Activated CD4-positive, alpha-beta memory T cell treated with anti-CD3 and anti-CD28 coated beads for 36 hours (primary cell): Measurements from ENCODE around the gene EXOC3L2. TPM values are rescaled to one million over a fixed set of nuclear protein-coding genes. Genes with fewer than 3 reads are reported as not detected.
A peak's percentile ranks its signal among the peaks of the same experiment; 100 is the strongest.

Experiments
- CTCF ChIA-PET: fragments of 350-600 bp; sonication (Branson Sonifier 250); formaldehyde crosslinking; loops from one replicate; lab custom pipeline; 2021; ENCODE audit warnings: antibody characterized with exemption, inconsistent platforms; lab: Charles Lee
- POLR2A ChIA-PET: fragments of 350-600 bp; sonication (Branson Sonifier 250); formaldehyde crosslinking; loops from one replicate; lab custom pipeline; 2021; ENCODE audit warnings: antibody characterized with exemption; lab: Charles Lee
- DNase-seq: peaks from one replicate; pipeline ENCODE4 v3.0.0-alpha.2; 2020
- H3K27ac Mint-ChIP-seq: one replicate; pipeline ENCODE4 v1.8.0; 2021; ENCODE audit warnings: mixed read lengths
- H3K27me3 Mint-ChIP-seq: one replicate; pipeline ENCODE4 v1.8.0; 2021; ENCODE audit warnings: mixed read lengths
- H3K36me3 Mint-ChIP-seq: one replicate; pipeline ENCODE4 v1.8.0; 2021; ENCODE audit warnings: mixed read lengths
- H3K4me1 Mint-ChIP-seq: one replicate; pipeline ENCODE4 v1.8.0; 2021; ENCODE audit warnings: low read depth, mixed read lengths
- H3K4me3 Mint-ChIP-seq: one replicate; pipeline ENCODE4 v1.8.0; 2021; ENCODE audit warnings: mild to moderate bottlenecking, mixed read lengths
- H3K9me3 Mint-ChIP-seq: one replicate; pipeline ENCODE4 v1.8.0; 2021; ENCODE audit warnings: mixed read lengths
- intact Hi-C: fragments of 100-400 bp; cut with micrococcal nuclease; formaldehyde crosslinking; loops from one replicate; pipeline ENCODE4 v1.15.1; 2023
- total RNA-seq, 2 experiments: library from RNA; stranded (reverse); gene quantifications; one replicate each; pipeline ENCODE4 v1.2.3, GENCODE V29; 2021

EXOC3L2 gene
- total RNA-seq, 2 experiments from 2014 or later, result not detected

DNA sequence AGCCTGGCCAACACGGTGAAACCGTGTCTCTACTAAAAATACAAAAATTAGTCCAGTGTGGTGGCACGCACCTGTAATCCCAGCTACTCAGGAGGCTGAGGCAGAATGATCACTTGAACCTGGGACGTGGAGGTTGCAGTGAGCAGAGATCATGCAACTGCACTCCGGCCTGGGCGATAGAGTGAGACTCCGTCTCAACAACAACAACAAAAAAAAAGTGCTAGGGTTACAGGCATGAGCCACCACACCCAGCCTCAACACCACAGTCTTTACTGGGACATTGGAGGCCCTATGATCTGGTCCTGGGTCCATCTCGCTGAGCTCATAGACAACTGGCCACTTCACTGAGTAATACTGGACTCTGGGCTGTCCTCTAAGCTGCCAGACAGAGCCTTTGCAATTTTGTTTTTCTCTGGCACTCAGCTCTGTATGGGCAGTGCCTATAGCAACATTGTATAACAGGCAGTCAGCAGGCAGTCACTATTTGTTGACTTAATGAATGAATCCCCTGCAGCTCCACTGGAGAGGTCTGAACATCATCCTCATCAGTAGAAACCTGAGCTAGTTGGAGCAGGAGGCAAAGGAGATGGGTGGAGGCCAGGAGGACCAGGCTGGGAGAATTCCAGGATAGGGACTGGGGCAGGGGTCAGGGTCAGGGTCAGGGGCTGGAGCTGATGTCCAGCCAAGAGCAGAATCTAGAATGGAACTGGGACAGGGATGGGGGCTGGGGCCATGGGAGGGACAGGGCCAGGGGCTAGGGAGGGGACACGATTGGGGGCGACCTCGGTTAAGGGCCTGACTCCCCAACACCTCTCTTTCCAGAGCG is 58.5 kb downstream of the EXOC3L2 start:
- intact Hi-C loops, result no loop called here

GRCh38 chr19:45184115-45184514 is 61.1 kb downstream of the EXOC3L2 start:
- Mint-ChIP-seq H3K4me1 (peaks cover 23% of the 10 kb centered on the region), H3K4me3 (no peak overlapping the region), H3K36me3 (peaks cover 5% of the 10 kb centered on the region), H3K27me3 (no peaks in the 10 kb centered on the region), H3K9me3 (no peaks in the 10 kb centered on the region), H3K27ac (no peak overlapping the region)
- CTCF ChIA-PET, result no interaction called here
- POLR2A ChIA-PET, result no interaction called here
- no peak for DNase-seq
- intact Hi-C loops, result no loop called here

More for the DNA sequence above, 58.5 kb downstream of the EXOC3L2 start:
- H3K27me3 Mint-ChIP-seq, result no peaks in the 10 kb centered on the region
- H3K4me3 Mint-ChIP-seq, result no peak overlapping the region
- peaks cover 4% of the 10 kb centered on the region for H3K9me3 Mint-ChIP-seq
- H3K27ac Mint-ChIP-seq, result no peak overlapping the region
- POLR2A ChIA-PET, result no interaction called here
- H3K4me1 Mint-ChIP-seq, result peaks cover 4% of the 10 kb centered on the region
- H3K36me3 Mint-ChIP-seq, result no peaks in the 10 kb centered on the region
- CTCF ChIA-PET, result interaction anchor here (0.7 to 2.6 kb wide), 10 partner anchors 8 to 197 kb away, joined by 3 to 11 read pairs (median 3); partner anchors contain the start of genes BLOC1S3 and TRAPPC6A
- no peak for DNase-seq

DNA sequence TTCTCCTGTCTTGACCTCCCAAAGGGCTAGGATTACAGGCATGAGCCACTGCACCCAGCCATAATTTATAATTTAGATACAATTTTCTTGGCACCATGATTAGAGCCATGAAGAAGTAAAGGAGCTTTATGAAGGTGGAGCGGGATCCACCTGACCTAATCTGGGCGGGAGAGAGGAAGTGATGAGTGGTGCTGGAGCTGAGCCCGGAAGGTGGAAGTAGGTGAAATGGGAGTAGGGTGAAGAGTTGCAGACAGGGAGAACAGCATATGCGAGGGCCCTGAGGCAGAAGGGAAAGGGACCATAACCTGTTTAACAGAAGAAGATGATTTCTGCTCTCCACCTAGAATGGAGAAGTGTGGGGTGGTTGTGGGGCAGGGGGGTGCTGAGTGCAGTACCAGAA is 62.4 kb downstream of the EXOC3L2 start:
- POLR2A ChIA-PET, result interaction anchor here (0.6 kb wide), 1 partner anchor 501 kb away, joined by 3 read pairs; no protein-coding TSS in a partner anchor
- H3K27me3 Mint-ChIP-seq, result no peaks in the 10 kb centered on the region
- peaks cover 5% of the 10 kb centered on the region for H3K36me3 Mint-ChIP-seq
- H3K4me1 Mint-ChIP-seq, result peaks cover 23% of the 10 kb centered on the region
- intact Hi-C loops, result no loop called here
- H3K4me3 Mint-ChIP-seq, result no peak overlapping the region
- CTCF ChIA-PET, result interaction anchor here (1.3 to 1.4 kb wide), 2 partner anchors 13 to 156 kb away, joined by 4 read pairs; no protein-coding TSS in a partner anchor
- no peak overlapping the region for H3K27ac Mint-ChIP-seq
- no peak for DNase-seq
- H3K9me3 Mint-ChIP-seq, result no peaks in the 10 kb centered on the region

DNA sequence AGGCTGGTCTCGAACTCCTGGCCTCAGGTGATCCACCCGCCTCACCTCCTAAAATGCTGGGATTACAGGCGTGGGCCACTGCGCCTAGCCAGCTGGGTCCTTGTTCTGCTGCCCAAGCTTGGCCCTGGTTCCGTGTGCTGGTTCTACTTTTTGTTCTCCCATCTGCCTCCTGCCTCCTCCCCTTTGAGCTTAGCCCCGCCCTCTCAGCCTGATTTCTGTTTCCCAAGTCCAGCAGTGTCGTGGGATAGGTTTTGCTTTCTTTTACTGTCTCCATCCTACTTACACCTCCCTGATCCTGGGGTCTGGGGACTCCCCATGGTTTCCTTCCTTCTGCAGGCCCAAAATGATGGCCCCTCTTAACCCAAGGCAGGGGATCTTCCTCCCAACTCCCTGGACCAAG is 64.3 kb downstream of the EXOC3L2 start:
- POLR2A ChIA-PET, result no interaction called here
- H3K27me3 Mint-ChIP-seq, result no peaks in the 10 kb centered on the region
- H3K4me1 Mint-ChIP-seq, result peaks cover 28% of the 10 kb centered on the region

DNA sequence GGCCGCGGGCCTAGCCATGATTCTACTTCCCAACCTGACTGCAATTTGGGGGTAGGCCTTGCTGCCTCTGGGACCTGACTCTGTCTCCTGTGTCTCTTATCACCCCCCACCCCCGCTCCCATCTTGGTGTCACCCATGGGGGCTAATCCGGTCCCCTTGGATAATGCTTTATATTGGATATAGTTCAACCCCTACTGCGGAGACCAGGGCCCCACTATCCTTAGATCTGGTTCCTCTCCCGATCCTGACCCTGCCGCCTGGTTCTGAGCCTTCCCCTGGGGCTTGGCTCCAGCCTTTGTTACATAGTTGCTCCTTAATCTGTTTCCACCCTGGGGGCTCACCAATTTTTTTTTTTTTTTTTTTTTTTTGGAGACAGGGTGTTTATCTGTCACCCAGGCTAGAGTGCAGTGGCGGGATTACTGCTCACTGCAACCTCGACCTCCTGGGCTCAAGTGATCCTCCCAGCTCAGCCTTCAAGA is 65.3 kb downstream of the EXOC3L2 start:
- CTCF ChIA-PET, result no interaction called here
- Mint-ChIP-seq H3K4me3 (peak overlapping the region; percentile 94), H3K36me3 (peaks cover 5% of the 10 kb centered on the region), H3K9me3 (no peaks in the 10 kb centered on the region), H3K27me3 (no peaks in the 10 kb centered on the region), H3K4me1 (peaks cover 35% of the 10 kb centered on the region), H3K27ac (peak overlapping the region; percentile 33)
- intact Hi-C loops, result loop anchor here (5.0 to 10.0 kb wide), 4 partner anchors 103 to 428 kb away; partner anchors contain the start of genes GEMIN7, PPM1N, RTN2 and ZNF296
- no peak for DNase-seq
- POLR2A ChIA-PET, result interaction anchor here (2.9 kb wide), 1 partner anchor 16 kb away, joined by 15 read pairs; no protein-coding TSS in a partner anchor

More for the DNA sequence above, 64.3 kb downstream of the EXOC3L2 start:
- no peak for DNase-seq
- Mint-ChIP-seq H3K4me3 (peak overlapping the region; percentile 50), H3K9me3 (no peaks in the 10 kb centered on the region), H3K36me3 (peaks cover 5% of the 10 kb centered on the region), H3K27ac (no peak overlapping the region)
- CTCF ChIA-PET, result no interaction called here
- intact Hi-C loops, result no loop called here

DNA sequence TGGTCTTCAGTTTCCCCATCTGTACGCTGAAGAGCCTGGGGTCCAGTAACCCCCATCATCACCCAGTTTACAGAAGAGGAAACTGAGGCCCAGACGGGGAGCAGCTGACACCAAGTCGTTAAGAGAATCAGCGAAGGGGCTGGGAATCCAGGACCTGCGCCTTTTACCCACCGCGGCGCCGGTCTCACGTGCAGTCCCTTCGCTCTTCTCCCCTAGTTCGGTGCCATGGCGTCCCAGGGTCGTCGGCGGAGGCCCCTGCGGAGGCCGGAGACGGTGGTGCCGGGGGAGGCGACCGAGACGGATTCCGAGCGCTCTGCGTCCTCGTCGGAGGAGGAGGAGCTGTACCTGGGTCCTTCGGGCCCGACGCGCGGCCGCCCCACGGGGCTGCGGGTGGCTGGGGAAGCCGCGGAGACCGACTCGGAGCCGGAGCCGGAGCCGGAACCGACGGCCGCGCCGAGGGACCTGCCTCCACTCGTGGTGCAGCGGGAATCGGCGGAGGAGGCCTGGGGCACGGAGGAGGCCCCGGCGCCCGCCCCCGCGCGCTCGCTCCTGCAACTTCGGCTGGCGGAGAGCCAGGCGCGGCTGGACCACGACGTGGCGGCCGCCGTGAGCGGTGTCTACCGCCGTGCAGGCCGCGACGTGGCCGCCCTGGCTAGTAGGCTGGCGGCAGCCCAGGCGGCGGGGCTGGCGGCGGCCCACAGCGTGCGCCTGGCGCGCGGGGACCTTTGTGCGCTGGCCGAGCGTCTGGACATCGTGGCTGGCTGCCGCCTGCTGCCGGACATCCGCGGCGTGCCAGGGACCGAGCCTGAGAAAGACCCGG is 65.9 kb downstream of the EXOC3L2 start:
- DNase-seq, result peak; percentile 53
- ChIA-PET POLR2A (interaction anchor here (1.2 to 2.9 kb wide), 6 partner anchors 13 to 177 kb away, joined by 3 to 15 read pairs (median 8); partner anchors contain the start of gene PPP1R37), CTCF (interaction anchor here (1.1 to 1.7 kb wide), 7 partner anchors 8 to 300 kb away, joined by 3 to 8 read pairs (median 4); partner anchors contain the start of genes PPP1R37 and TOMM40)
- intact Hi-C loops, result loop anchor here (5.0 to 10.0 kb wide), 4 partner anchors 102 to 427 kb away; partner anchors contain the start of genes GEMIN7, PPM1N, RTN2 and ZNF296
- H3K36me3 Mint-ChIP-seq, result peaks cover 5% of the 10 kb centered on the region
- H3K4me1 Mint-ChIP-seq, result peaks cover 34% of the 10 kb centered on the region
- H3K9me3 Mint-ChIP-seq, result no peaks in the 10 kb centered on the region
- H3K27me3 Mint-ChIP-seq, result no peaks in the 10 kb centered on the region
- peak overlapping the region; percentile 92 for H3K27ac Mint-ChIP-seq
- H3K4me3 Mint-ChIP-seq, result peak overlapping the region; percentile 94

GRCh38 chr19:45178262-45179071 is 66.7 kb downstream of the EXOC3L2 start, which contains the start of gene BLOC1S3:
Gene BLOC1S3, plus strand, starts transcription at chr19:45178784. Its CDS starts 513 bp downstream, at chr19:45179297.
- POLR2A ChIA-PET, result interaction anchor here (0.9 to 2.9 kb wide), 8 partner anchors 12 to 176 kb away, joined by 3 to 15 read pairs (median 6); partner anchors contain the start of genes GEMIN7 and PPP1R37
- H3K4me3 Mint-ChIP-seq, result peak within 1 kb of the TSS; percentile 94
- peak within 1 kb of the TSS; percentile 92 for H3K27ac Mint-ChIP-seq
- H3K4me1 Mint-ChIP-seq, result peaks cover 40% of the 10 kb centered on the region
- H3K9me3 Mint-ChIP-seq, result no peaks in the 10 kb centered on the region
- intact Hi-C loops, result loop anchor here (1.0 to 10.0 kb wide), 9 partner anchors 86 to 514 kb away; partner anchors contain the start of genes ERCC2, GEMIN7, PPM1N and QPCTL
- peaks cover 5% of the 10 kb centered on the region for H3K36me3 Mint-ChIP-seq
- CTCF ChIA-PET, result interaction anchor here (0.6 to 1.7 kb wide), 10 partner anchors 9 to 300 kb away, joined by 3 to 8 read pairs (median 4); partner anchors contain the start of genes PPP1R37 and TOMM40
- DNase-seq, result peak; percentile 100
- no peaks in the 10 kb centered on the region for H3K27me3 Mint-ChIP-seq

- Mint-ChIP-seq H3K4me3 (peak within 1 kb of the TSS; percentile 94), H3K36me3 (peaks cover 5% of the 10 kb centered on the region), H3K9me3 (no peaks in the 10 kb centered on the region), H3K27ac (peak within 1 kb of the TSS; percentile 92), H3K27me3 (no peaks in the 10 kb centered on the region), H3K4me1 (peaks cover 43% of the 10 kb centered on the region)
- DNase-seq, result no peak
- ChIA-PET POLR2A (interaction anchor here (0.9 to 2.9 kb wide), 8 partner anchors 11 to 176 kb away, joined by 3 to 15 read pairs (median 6); partner anchors contain the start of genes GEMIN7 and PPP1R37), CTCF (interaction anchor here (0.6 to 1.7 kb wide), 9 partner anchors 9 to 301 kb away, joined by 3 to 8 read pairs (median 4); partner anchors contain the start of gene PPP1R37)
- intact Hi-C loops, result loop anchor here (1.0 to 10.0 kb wide), 9 partner anchors 86 to 514 kb away; partner anchors contain the start of genes ERCC2, GEMIN7, PPM1N and QPCTL
Observed at GRCh38 chr19:45177817-45178261, 67.4 kb downstream of the EXOC3L2 start, which contains the start of gene TRAPPC6A. Gene TRAPPC6A, minus strand, starts transcription at chr19:45178237. Its CDS starts 19 bp downstream, at chr19:45178218.

DNA sequence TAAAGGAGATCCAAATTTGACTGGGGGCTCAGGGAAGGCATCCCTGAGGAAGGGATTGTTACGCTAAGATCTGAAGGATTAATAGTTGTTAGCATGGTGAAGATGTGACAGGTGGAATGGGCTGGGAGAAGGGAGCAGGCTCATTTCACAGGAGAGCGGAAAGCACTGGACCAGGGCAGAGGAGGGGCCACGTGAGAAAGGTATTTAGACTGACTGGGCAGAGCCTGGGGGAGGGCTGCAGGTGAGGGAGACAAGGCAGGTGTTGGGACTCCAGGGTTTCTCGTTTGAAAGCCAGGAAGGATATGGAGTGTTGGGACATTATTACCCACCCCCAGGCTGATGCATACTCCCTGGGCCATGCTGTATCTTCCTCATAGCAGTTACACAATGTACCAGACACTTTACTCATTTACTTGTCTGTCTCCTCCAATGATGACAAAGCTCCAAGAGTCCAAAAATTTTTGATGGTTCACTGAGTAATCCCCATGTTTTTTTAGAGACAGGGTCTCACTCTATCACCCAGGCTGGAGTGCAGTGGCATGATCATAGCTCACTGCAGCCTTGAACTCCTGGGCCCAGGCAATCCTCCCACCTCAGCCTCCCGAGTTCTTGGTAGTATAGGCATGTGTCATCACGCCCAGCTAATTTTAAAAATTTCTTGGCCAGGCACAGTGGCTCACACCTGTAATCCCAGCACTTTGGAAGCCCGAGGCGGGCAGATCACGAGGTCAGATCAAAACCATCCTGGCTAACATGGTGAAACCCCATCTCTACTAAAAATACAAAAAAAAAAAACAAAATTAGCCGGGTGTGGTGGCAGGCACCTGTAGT is 69.5 kb downstream of the EXOC3L2 start:
- Mint-ChIP-seq H3K4me1 (peaks cover 52% of the 10 kb centered on the region), H3K36me3 (peaks cover 2% of the 10 kb centered on the region), H3K27ac (peak overlapping the region; percentile 11), H3K9me3 (no peaks in the 10 kb centered on the region), H3K27me3 (no peaks in the 10 kb centered on the region), H3K4me3 (no peak overlapping the region)
- ChIA-PET CTCF (no interaction called here), POLR2A (no interaction called here)
- no peak for DNase-seq
- intact Hi-C loops, result loop anchor here (5.0 to 10.0 kb wide), 4 partner anchors 98 to 423 kb away; partner anchors contain the start of genes GEMIN7, PPM1N, RTN2 and ZNF296
